Parathyroid adenoma (tissue), 2 donors: ENCODE data around the gene DLG2.

Source experiments
- H2AFZ ChIP-seq: fragments of 300-600 bp; sonication (generic); one replicate; pipeline ENCODE4 v1.7.0; 2017; ENCODE audit warnings: antibody characterized with exemption, mild to moderate bottlenecking
- H3K27ac ChIP-seq: fragments of 300-600 bp; sonication (generic); one replicate; pipeline ENCODE4 v1.7.0; 2017
- H3K27me3 ChIP-seq: fragments of 300-600 bp; sonication (generic); one replicate; pipeline ENCODE4 v1.7.0; 2017; ENCODE audit warnings: low read length; ENCODE audit not compliant: control insufficient read depth, insufficient read depth
- H3K36me3 ChIP-seq: fragments of 300-600 bp; sonication (generic); one replicate; pipeline ENCODE4 v1.7.0; 2017; ENCODE audit warnings: low read length; ENCODE audit not compliant: control insufficient read depth, insufficient read depth
- H3K4me1 ChIP-seq: fragments of 300-600 bp; sonication (generic); one replicate; pipeline ENCODE4 v1.7.0; 2017; ENCODE audit warnings: control low read depth
- H3K4me2 ChIP-seq: fragments of 300-600 bp; sonication (generic); one replicate; pipeline ENCODE4 v1.7.0; 2017; ENCODE audit warnings: low read length
- H3K4me3 ChIP-seq: fragments of 300-600 bp; sonication (generic); one replicate; pipeline ENCODE4 v1.7.0; 2017; ENCODE audit warnings: low read depth, low read length
- H3K79me2 ChIP-seq: fragments of 300-600 bp; sonication (generic); one replicate; pipeline ENCODE4 v1.7.0; 2017; ENCODE audit warnings: control low read depth
- H3K9ac ChIP-seq: fragments of 300-600 bp; sonication (generic); one replicate; pipeline ENCODE4 v1.7.0; 2017; ENCODE audit warnings: mild to moderate bottlenecking
- H3K9me3 ChIP-seq: fragments of 300-600 bp; sonication (generic); one replicate; pipeline ENCODE4 v1.7.0; 2017; ENCODE audit warnings: low read length; ENCODE audit not compliant: control insufficient read depth
- CTCF ChIP-seq: fragments of 300-600 bp; sonication (generic); IDR thresholded peaks from one replicate; pipeline ENCODE4 v1.7.0; 2017; ENCODE audit warnings: antibody characterized with exemption, mild to moderate bottlenecking
- donor health status: primary hyperparathyroidism.

Gene DLG2

GRCh38 chr11:84012171-84012826, 1614.8 kb downstream of the DLG2 start:
- Histone ChIP-seq H3K4me1 (no peaks in the 10 kb centered on the region), H3K27ac (no peak overlapping the region), H3K27me3 (no peaks in the 10 kb centered on the region), H2AFZ (no peak overlapping the region), H3K4me2 (no peak overlapping the region), H3K4me3 (no peak overlapping the region), H3K9me3 (no peaks in the 10 kb centered on the region), H3K79me2 (no peaks in the 10 kb centered on the region), H3K9ac (no peak overlapping the region), H3K36me3 (no peaks in the 10 kb centered on the region)
- TF ChIP-seq CTCF, result no peak

- H3K4me2 ChIP-seq, result no peak overlapping the region
- no peaks in the 10 kb centered on the region for H3K79me2 ChIP-seq
- no peaks in the 10 kb centered on the region for H3K4me1 ChIP-seq
- no peak overlapping the region for H3K9ac ChIP-seq
- H3K27me3 ChIP-seq, result no peaks in the 10 kb centered on the region
- no peak overlapping the region for H3K27ac ChIP-seq
- no peak overlapping the region for H3K4me3 ChIP-seq
- H3K9me3 ChIP-seq, result no peaks in the 10 kb centered on the region
- no peak for TF ChIP-seq CTCF
- H3K36me3 ChIP-seq, result no peaks in the 10 kb centered on the region
- no peak overlapping the region for H2AFZ ChIP-seq
These were observed 1624.0 kb downstream of the DLG2 start for GRCh38 chr11:84003181-84003580.

GRCh38 chr11:83998921-83999320, 1628.2 kb downstream of the DLG2 start:
- Histone ChIP-seq H3K27me3 (no peaks in the 10 kb centered on the region), H3K9me3 (no peaks in the 10 kb centered on the region), H3K27ac (no peak overlapping the region), H3K9ac (no peak overlapping the region), H3K4me1 (no peaks in the 10 kb centered on the region), H3K36me3 (no peaks in the 10 kb centered on the region), H3K4me2 (no peak overlapping the region), H3K79me2 (no peaks in the 10 kb centered on the region), H3K4me3 (no peak overlapping the region), H2AFZ (no peak overlapping the region)
- TF ChIP-seq CTCF, result no peak

- Histone ChIP-seq H3K27me3 (no peaks in the 10 kb centered on the region), H3K36me3 (no peaks in the 10 kb centered on the region), H3K4me2 (no peak overlapping the region), H2AFZ (no peak overlapping the region), H3K4me3 (no peak overlapping the region), H3K9ac (no peak overlapping the region), H3K27ac (no peak overlapping the region), H3K4me1 (no peaks in the 10 kb centered on the region), H3K9me3 (no peaks in the 10 kb centered on the region), H3K79me2 (no peaks in the 10 kb centered on the region)
- no peak for TF ChIP-seq CTCF
These were observed 1636.9 kb downstream of the DLG2 start for GRCh38 chr11:83990160-83990733.

GRCh38 chr11:83982825-83983224, 1644.3 kb downstream of the DLG2 start:
- Histone ChIP-seq H3K4me1 (peaks cover 6% of the 10 kb centered on the region), H3K27me3 (no peaks in the 10 kb centered on the region), H3K27ac (no peak overlapping the region), H3K36me3 (no peaks in the 10 kb centered on the region), H3K79me2 (no peaks in the 10 kb centered on the region), H2AFZ (no peak overlapping the region), H3K4me2 (no peak overlapping the region), H3K9ac (no peak overlapping the region), H3K9me3 (no peaks in the 10 kb centered on the region), H3K4me3 (no peak overlapping the region)
- no peak for TF ChIP-seq CTCF
